H1 (cell line): ENCODE data around the gene TBC1D16. TPM values are rescaled to one million over a fixed set of nuclear protein-coding genes. Genes with fewer than 3 reads are reported as not detected.

ENCODE experiments used
- polyA plus RNA-seq, 7 experiments: library from polyadenylated mRNA; depleted of rRNA in 3 of 7; stranded (reverse) in 5 of 7; unstranded in 2 of 7; fragments of >200 nt in 5 of 7; fragments of 200-250 nt in 2 of 7; gene quantifications; 1 replicate in 5 of 7; 2 replicates in 1 of 7; 4 replicates in 1 of 7; pipeline versions ENCODE4 v1.2.1 to v1.2.3, GENCODE V29; 2011 to 2013; ENCODE audit warnings: missing spikeins in 2 of 7, mixed read lengths in 2 of 7
- total RNA-seq: library from RNA; stranded (reverse); fragmentation: NEBNext Ultra II Directional; extraction: Animal tissue kit (Norgen Biotek cat#: 25700); gene quantifications from 2 replicates; pipeline ENCODE4 v1.2.1, GENCODE V29; 2021
- TF ChIP-seq, protein P1 (sequence below): fragments of 300-600 bp; sonication (generic); IDR thresholded peaks from 2 replicates; pipeline ENCODE4 v1.7.1; 2012; ENCODE audit warnings: low read length, moderate library complexity, mild to moderate bottlenecking, inconsistent platforms; ENCODE audit not compliant: insufficient replicate concordance

TBC1D16 gene
- total and polyA plus RNA-seq, 2 of the 8 experiments (the other 6 are each of a cell fraction or from before 2014, with no cell fraction given), result 21.1 to 109 TPM

DNA sequence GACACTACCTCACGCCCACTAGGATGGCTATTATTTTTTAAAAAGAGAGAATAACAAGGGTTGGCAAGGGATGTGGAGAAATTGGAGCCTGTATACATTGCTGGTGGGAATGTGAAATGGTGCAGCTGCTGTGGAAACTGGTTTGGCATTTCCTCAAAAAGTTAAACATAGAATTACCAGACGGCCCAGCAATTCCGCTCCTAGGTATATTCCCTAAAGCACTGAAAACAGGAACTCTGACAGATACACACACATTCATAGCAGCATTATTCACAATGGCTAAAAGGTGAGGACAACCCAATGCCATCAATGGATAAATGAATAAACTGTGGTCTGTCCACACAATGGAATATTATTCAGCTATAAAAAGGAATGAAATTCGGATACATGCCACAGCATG lies 136.1 kb downstream of the TBC1D16 start (continued):
- TF ChIP-seq, protein P1, sequence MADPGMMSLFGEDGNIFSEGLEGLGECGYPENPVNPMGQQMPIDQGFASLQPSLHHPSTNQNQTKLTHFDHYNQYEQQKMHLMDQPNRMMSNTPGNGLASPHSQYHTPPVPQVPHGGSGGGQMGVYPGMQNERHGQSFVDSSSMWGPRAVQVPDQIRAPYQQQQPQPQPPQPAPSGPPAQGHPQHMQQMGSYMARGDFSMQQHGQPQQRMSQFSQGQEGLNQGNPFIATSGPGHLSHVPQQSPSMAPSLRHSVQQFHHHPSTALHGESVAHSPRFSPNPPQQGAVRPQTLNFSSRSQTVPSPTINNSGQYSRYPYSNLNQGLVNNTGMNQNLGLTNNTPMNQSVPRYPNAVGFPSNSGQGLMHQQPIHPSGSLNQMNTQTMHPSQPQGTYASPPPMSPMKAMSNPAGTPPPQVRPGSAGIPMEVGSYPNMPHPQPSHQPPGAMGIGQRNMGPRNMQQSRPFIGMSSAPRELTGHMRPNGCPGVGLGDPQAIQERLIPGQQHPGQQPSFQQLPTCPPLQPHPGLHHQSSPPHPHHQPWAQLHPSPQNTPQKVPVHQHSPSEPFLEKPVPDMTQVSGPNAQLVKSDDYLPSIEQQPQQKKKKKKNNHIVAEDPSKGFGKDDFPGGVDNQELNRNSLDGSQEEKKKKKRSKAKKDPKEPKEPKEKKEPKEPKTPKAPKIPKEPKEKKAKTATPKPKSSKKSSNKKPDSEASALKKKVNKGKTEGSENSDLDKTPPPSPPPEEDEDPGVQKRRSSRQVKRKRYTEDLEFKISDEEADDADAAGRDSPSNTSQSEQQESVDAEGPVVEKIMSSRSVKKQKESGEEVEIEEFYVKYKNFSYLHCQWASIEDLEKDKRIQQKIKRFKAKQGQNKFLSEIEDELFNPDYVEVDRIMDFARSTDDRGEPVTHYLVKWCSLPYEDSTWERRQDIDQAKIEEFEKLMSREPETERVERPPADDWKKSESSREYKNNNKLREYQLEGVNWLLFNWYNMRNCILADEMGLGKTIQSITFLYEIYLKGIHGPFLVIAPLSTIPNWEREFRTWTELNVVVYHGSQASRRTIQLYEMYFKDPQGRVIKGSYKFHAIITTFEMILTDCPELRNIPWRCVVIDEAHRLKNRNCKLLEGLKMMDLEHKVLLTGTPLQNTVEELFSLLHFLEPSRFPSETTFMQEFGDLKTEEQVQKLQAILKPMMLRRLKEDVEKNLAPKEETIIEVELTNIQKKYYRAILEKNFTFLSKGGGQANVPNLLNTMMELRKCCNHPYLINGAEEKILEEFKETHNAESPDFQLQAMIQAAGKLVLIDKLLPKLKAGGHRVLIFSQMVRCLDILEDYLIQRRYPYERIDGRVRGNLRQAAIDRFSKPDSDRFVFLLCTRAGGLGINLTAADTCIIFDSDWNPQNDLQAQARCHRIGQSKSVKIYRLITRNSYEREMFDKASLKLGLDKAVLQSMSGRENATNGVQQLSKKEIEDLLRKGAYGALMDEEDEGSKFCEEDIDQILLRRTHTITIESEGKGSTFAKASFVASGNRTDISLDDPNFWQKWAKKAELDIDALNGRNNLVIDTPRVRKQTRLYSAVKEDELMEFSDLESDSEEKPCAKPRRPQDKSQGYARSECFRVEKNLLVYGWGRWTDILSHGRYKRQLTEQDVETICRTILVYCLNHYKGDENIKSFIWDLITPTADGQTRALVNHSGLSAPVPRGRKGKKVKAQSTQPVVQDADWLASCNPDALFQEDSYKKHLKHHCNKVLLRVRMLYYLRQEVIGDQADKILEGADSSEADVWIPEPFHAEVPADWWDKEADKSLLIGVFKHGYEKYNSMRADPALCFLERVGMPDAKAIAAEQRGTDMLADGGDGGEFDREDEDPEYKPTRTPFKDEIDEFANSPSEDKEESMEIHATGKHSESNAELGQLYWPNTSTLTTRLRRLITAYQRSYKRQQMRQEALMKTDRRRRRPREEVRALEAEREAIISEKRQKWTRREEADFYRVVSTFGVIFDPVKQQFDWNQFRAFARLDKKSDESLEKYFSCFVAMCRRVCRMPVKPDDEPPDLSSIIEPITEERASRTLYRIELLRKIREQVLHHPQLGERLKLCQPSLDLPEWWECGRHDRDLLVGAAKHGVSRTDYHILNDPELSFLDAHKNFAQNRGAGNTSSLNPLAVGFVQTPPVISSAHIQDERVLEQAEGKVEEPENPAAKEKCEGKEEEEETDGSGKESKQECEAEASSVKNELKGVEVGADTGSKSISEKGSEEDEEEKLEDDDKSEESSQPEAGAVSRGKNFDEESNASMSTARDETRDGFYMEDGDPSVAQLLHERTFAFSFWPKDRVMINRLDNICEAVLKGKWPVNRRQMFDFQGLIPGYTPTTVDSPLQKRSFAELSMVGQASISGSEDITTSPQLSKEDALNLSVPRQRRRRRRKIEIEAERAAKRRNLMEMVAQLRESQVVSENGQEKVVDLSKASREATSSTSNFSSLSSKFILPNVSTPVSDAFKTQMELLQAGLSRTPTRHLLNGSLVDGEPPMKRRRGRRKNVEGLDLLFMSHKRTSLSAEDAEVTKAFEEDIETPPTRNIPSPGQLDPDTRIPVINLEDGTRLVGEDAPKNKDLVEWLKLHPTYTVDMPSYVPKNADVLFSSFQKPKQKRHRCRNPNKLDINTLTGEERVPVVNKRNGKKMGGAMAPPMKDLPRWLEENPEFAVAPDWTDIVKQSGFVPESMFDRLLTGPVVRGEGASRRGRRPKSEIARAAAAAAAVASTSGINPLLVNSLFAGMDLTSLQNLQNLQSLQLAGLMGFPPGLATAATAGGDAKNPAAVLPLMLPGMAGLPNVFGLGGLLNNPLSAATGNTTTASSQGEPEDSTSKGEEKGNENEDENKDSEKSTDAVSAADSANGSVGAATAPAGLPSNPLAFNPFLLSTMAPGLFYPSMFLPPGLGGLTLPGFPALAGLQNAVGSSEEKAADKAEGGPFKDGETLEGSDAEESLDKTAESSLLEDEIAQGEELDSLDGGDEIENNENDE, result no peak
- TF ChIP-seq, all 59 proteins: peak for 0
